Activated CD4-positive, alpha-beta T cell treated with anti-CD3 and anti-CD28 coated beads, Interleukin-2, amount 10 ng/mL, durations not matched to agents 7 days and 5 days (primary cell): Measurements from ENCODE around the gene SEC23A. TPM values are rescaled to one million over a fixed set of nuclear protein-coding genes. Genes with fewer than 3 reads are reported as not detected.
"Not testable (repeated sequence)": the region's sequence is repeated elsewhere in the genome, so short reads cannot be mapped to it uniquely, and the experiment has no call there.

Experiments
- CTCF ChIA-PET: fragments of 350-600 bp; sonication (Branson Sonifier 250); formaldehyde crosslinking; loops from one replicate; lab custom pipeline; 2021; ENCODE audit warnings: antibody characterized with exemption; lab: Charles Lee
- POLR2A ChIA-PET: fragments of 350-600 bp; sonication (Branson Sonifier 250); formaldehyde crosslinking; loops from one replicate; lab custom pipeline; 2021; ENCODE audit warnings: antibody characterized with exemption; lab: Charles Lee
- DNase-seq: peaks from one replicate; pipeline ENCODE4 v3.0.0-alpha.2; 2020
- H3K27ac Mint-ChIP-seq: one replicate; pipeline ENCODE4 v1.8.0; 2021; ENCODE audit warnings: mild to moderate bottlenecking, moderate library complexity, mixed read lengths
- H3K27me3 Mint-ChIP-seq: one replicate; pipeline ENCODE4 v1.8.0; 2021; ENCODE audit warnings: mixed read lengths
- H3K36me3 Mint-ChIP-seq: one replicate; pipeline ENCODE4 v1.8.0; 2021; ENCODE audit warnings: low read depth, mixed read lengths
- H3K4me1 Mint-ChIP-seq: one replicate; pipeline ENCODE4 v1.8.0; 2021; ENCODE audit warnings: mixed read lengths
- H3K4me3 Mint-ChIP-seq: one replicate; pipeline ENCODE4 v1.8.0; 2021; ENCODE audit warnings: mild to moderate bottlenecking, moderate library complexity, mixed read lengths
- H3K9me3 Mint-ChIP-seq: one replicate; pipeline ENCODE4 v1.8.0; 2021; ENCODE audit warnings: mixed read lengths
- total RNA-seq, 2 experiments: library from RNA; stranded (reverse); gene quantifications; one replicate each; pipeline ENCODE4 v1.2.3, GENCODE V29; 2021

The SEC23A gene
- total RNA-seq, 2 experiments from 2014 or later, result 49.4 to 61.7 TPM

GRCh38 chr14:39017096-39018016 lies 85.7 kb downstream of the SEC23A start:
- DNase-seq, POLR2A ChIA-PET, H3K27me3 Mint-ChIP-seq, H3K4me1 Mint-ChIP-seq, H3K9me3 Mint-ChIP-seq, H3K36me3 Mint-ChIP-seq, CTCF ChIA-PET: not testable (repeated sequence)
- peak overlapping the region; percentile 71 for H3K27ac Mint-ChIP-seq
- H3K4me3 Mint-ChIP-seq, result peak overlapping the region; percentile 45

- no peak for DNase-seq
- Mint-ChIP-seq H3K9me3 (no peaks in the 10 kb centered on the region), H3K4me3 (no peak overlapping the region), H3K36me3 (no peaks in the 10 kb centered on the region), H3K4me1 (no peaks in the 10 kb centered on the region), H3K27ac (no peak overlapping the region), H3K27me3 (no peaks in the 10 kb centered on the region)
- CTCF ChIA-PET, result no interaction called here
- POLR2A ChIA-PET, result no interaction called here
Measured at GRCh38 chr14:39016733-39017095, 86.3 kb downstream of the SEC23A start.

GRCh38 chr14:39015964-39016577 lies 87.0 kb downstream of the SEC23A start:
- Mint-ChIP-seq H3K27ac (no peak overlapping the region), H3K27me3 (no peaks in the 10 kb centered on the region), H3K4me3 (no peak overlapping the region), H3K9me3 (no peaks in the 10 kb centered on the region), H3K36me3 (no peaks in the 10 kb centered on the region), H3K4me1 (no peaks in the 10 kb centered on the region)
- no peak for DNase-seq
- CTCF ChIA-PET, result interaction anchor here (1.1 to 1.3 kb wide), 2 partner anchors 9 to 149 kb away, joined by 3 read pairs; no protein-coding TSS in a partner anchor
- POLR2A ChIA-PET, result no interaction called here

- Mint-ChIP-seq H3K27me3 (no peaks in the 10 kb centered on the region), H3K4me3 (no peak overlapping the region), H3K9me3 (no peaks in the 10 kb centered on the region), H3K4me1 (no peaks in the 10 kb centered on the region), H3K27ac (no peak overlapping the region), H3K36me3 (no peaks in the 10 kb centered on the region)
- DNase-seq, result peak; percentile 40
- ChIA-PET POLR2A (no interaction called here), CTCF (interaction anchor here (1.1 to 1.3 kb wide), 2 partner anchors 8 to 148 kb away, joined by 3 read pairs; no protein-coding TSS in a partner anchor)
Measured at GRCh38 chr14:39015360-39015961, 87.6 kb downstream of the SEC23A start.

GRCh38 chr14:39014460-39014859 lies 88.6 kb downstream of the SEC23A start:
- Mint-ChIP-seq H3K36me3 (no peaks in the 10 kb centered on the region), H3K9me3 (no peaks in the 10 kb centered on the region), H3K27ac (no peak overlapping the region), H3K4me3 (no peak overlapping the region), H3K27me3 (no peaks in the 10 kb centered on the region), H3K4me1 (no peaks in the 10 kb centered on the region)
- POLR2A ChIA-PET, result no interaction called here
- DNase-seq, result no peak
- CTCF ChIA-PET, result interaction anchor here (1.3 kb wide), 1 partner anchor 147 kb away, joined by 3 read pairs; no protein-coding TSS in a partner anchor

GRCh38 chr14:39008965-39009364 lies 94.1 kb downstream of the SEC23A start:
- DNase-seq, H3K36me3 Mint-ChIP-seq, H3K4me3 Mint-ChIP-seq, CTCF ChIA-PET, H3K4me1 Mint-ChIP-seq, H3K9me3 Mint-ChIP-seq, H3K27ac Mint-ChIP-seq, POLR2A ChIA-PET, H3K27me3 Mint-ChIP-seq: not testable (repeated sequence)

- H3K4me3 Mint-ChIP-seq, result no peak overlapping the region
- H3K4me1 Mint-ChIP-seq, result no peaks in the 10 kb centered on the region
- CTCF ChIA-PET, result interaction anchor here (0.9 kb wide), 1 partner anchor 9 kb away, joined by 3 read pairs; no protein-coding TSS in a partner anchor
- POLR2A ChIA-PET, result no interaction called here
- no peak overlapping the region for H3K27ac Mint-ChIP-seq
- DNase-seq, result no peak
- H3K27me3 Mint-ChIP-seq, result peaks cover 5% of the 10 kb centered on the region
- H3K36me3 Mint-ChIP-seq, result no peaks in the 10 kb centered on the region
- H3K9me3 Mint-ChIP-seq, result no peaks in the 10 kb centered on the region
Measured at GRCh38 chr14:39006721-39007410, 96.2 kb downstream of the SEC23A start.

GRCh38 chr14:39005044-39005880 lies 97.8 kb downstream of the SEC23A start:
- Mint-ChIP-seq H3K27me3 (peaks cover 9% of the 10 kb centered on the region), H3K27ac (no peak overlapping the region), H3K36me3 (no peaks in the 10 kb centered on the region), H3K4me3 (no peak overlapping the region), H3K9me3 (no peaks in the 10 kb centered on the region), H3K4me1 (no peaks in the 10 kb centered on the region)
- POLR2A ChIA-PET, result no interaction called here
- no peak for DNase-seq
- CTCF ChIA-PET, result no interaction called here

GRCh38 chr14:38999949-39000348 lies 103.1 kb downstream of the SEC23A start:
- Mint-ChIP-seq H3K4me3 (no peak overlapping the region), H3K27ac (no peak overlapping the region), H3K9me3 (no peaks in the 10 kb centered on the region), H3K27me3 (peaks cover 11% of the 10 kb centered on the region), H3K36me3 (no peaks in the 10 kb centered on the region), H3K4me1 (no peaks in the 10 kb centered on the region)
- CTCF ChIA-PET, result no interaction called here
- POLR2A ChIA-PET, result no interaction called here
- no peak for DNase-seq

GRCh38 chr14:38994731-38995130 lies 108.3 kb downstream of the SEC23A start:
- DNase-seq, result no peak
- Mint-ChIP-seq H3K9me3 (no peaks in the 10 kb centered on the region), H3K4me3 (no peak overlapping the region), H3K27ac (peak overlapping the region; percentile 27), H3K4me1 (peaks cover 11% of the 10 kb centered on the region), H3K36me3 (no peaks in the 10 kb centered on the region), H3K27me3 (peaks cover 9% of the 10 kb centered on the region)
- POLR2A ChIA-PET, result no interaction called here
- CTCF ChIA-PET, result interaction anchor here (0.6 kb wide), 1 partner anchor 64 kb away, joined by 3 read pairs; no protein-coding TSS in a partner anchor

GRCh38 chr14:38993981-38994380 lies 109.1 kb downstream of the SEC23A start:
- no peak overlapping the region for H3K27ac Mint-ChIP-seq
- H3K36me3 Mint-ChIP-seq, result no peaks in the 10 kb centered on the region
- DNase-seq, result no peak
- H3K4me3 Mint-ChIP-seq, result no peak overlapping the region
- POLR2A ChIA-PET, result no interaction called here
- H3K9me3 Mint-ChIP-seq, result peaks cover 2% of the 10 kb centered on the region
- CTCF ChIA-PET, result no interaction called here
- H3K4me1 Mint-ChIP-seq, result peaks cover 17% of the 10 kb centered on the region
- peaks cover 12% of the 10 kb centered on the region for H3K27me3 Mint-ChIP-seq
